Fibroblast of the conjunctiva (primary cell): ENCODE measurements around the gene ALDH1A1.

ENCODE experiments used
- DNase-seq: peaks from one replicate; pipeline ENCODE4 v3.0.0-alpha.2; 2010; ENCODE audit warnings: low read depth

Gene ALDH1A1

GRCh38 chr9:72952914-72953313 is at the start of gene ALDH1A1:
Gene ALDH1A1 (minus strand): TSS chr9:72953053. CDS start chr9:72953000, 53 bp downstream.
- DNase-seq, result no peak

GRCh38 chr9:73001860-73002259 is 49.0 kb upstream of the ALDH1A1 start:
- no peak for DNase-seq

GRCh38 chr9:72998363-72998762 is 45.5 kb upstream of the ALDH1A1 start:
- DNase-seq, result no peak

- no peak for DNase-seq
Measured at GRCh38 chr9:72997387-72997995, 44.6 kb upstream of the ALDH1A1 start.

- no peak for DNase-seq
Measured at GRCh38 chr9:72996684-72997314, 43.9 kb upstream of the ALDH1A1 start.

GRCh38 chr9:72996114-72996513 is 43.3 kb upstream of the ALDH1A1 start:
- DNase-seq, result no peak

- DNase-seq, result no peak
Measured at GRCh38 chr9:72995131-72996024, 42.5 kb upstream of the ALDH1A1 start.

- no peak for DNase-seq
Measured at GRCh38 chr9:72991772-72992171, 38.9 kb upstream of the ALDH1A1 start.

- DNase-seq, result no peak
Measured at GRCh38 chr9:72990397-72991182, 37.7 kb upstream of the ALDH1A1 start.

GRCh38 chr9:72986522-72987116 is 33.8 kb upstream of the ALDH1A1 start:
- DNase-seq, result no peak

- DNase-seq, result no peak
Measured at GRCh38 chr9:72985746-72986145, 32.9 kb upstream of the ALDH1A1 start.

- DNase-seq, result no peak
Measured at GRCh38 chr9:72984991-72985390, 32.1 kb upstream of the ALDH1A1 start.

GRCh38 chr9:72984226-72984947 is 31.5 kb upstream of the ALDH1A1 start:
- DNase-seq, result no peak

- DNase-seq, result no peak
Measured at GRCh38 chr9:72983512-72984225, 30.8 kb upstream of the ALDH1A1 start.

- DNase-seq, result no peak
Measured at GRCh38 chr9:72983056-72983455, 30.2 kb upstream of the ALDH1A1 start.

- DNase-seq, result no peak
Measured at GRCh38 chr9:72982146-72982799, 29.4 kb upstream of the ALDH1A1 start.

GRCh38 chr9:72981433-72981832 is 28.6 kb upstream of the ALDH1A1 start:
- DNase-seq, result no peak

GRCh38 chr9:72980600-72981265 is 27.9 kb upstream of the ALDH1A1 start:
- no peak for DNase-seq

GRCh38 chr9:72980183-72980582 is 27.3 kb upstream of the ALDH1A1 start:
- no peak for DNase-seq
